Activated CD8-positive, alpha-beta memory T cell treated with anti-CD3 and anti-CD28 coated beads, Interleukin-2, amount 10 ng/mL, durations not matched to agents 7 days and 5 days (primary cell): Measurements from ENCODE around the gene SMCHD1. TPM values are rescaled to one million over a fixed set of nuclear protein-coding genes. Genes with fewer than 3 reads are reported as not detected.
"Not testable (repeated sequence)": the region's sequence is repeated elsewhere in the genome, so short reads cannot be mapped to it uniquely, and the experiment has no call there.

Experiments
- ATAC-seq: fragments of 150-1000 bp; cut with Tn5 transposase; one replicate; pipeline ENCODE4 v1.10.0; 2021; ENCODE audit warnings: moderate library complexity
- CTCF ChIA-PET: fragments of 350-600 bp; sonication (Branson Sonifier 250); formaldehyde crosslinking; loops from one replicate; lab custom pipeline; 2021; ENCODE audit warnings: antibody characterized with exemption; lab: Charles Lee
- DNase-seq: peaks from one replicate; pipeline ENCODE4 v3.0.0-alpha.2; 2020
- H3K27ac Mint-ChIP-seq: one replicate; pipeline ENCODE4 v1.8.0; 2021; ENCODE audit warnings: mild to moderate bottlenecking, mixed read lengths
- H3K27me3 Mint-ChIP-seq: one replicate; pipeline ENCODE4 v1.8.0; 2021; ENCODE audit warnings: mixed read lengths
- H3K36me3 Mint-ChIP-seq: one replicate; pipeline ENCODE4 v1.8.0; 2021; ENCODE audit warnings: mild to moderate bottlenecking, mixed read lengths
- H3K4me1 Mint-ChIP-seq: one replicate; pipeline ENCODE4 v1.8.0; 2021; ENCODE audit warnings: mixed read lengths
- H3K4me3 Mint-ChIP-seq: one replicate; pipeline ENCODE4 v1.8.0; 2021; ENCODE audit warnings: mild to moderate bottlenecking, moderate library complexity, mixed read lengths
- H3K9me3 Mint-ChIP-seq: one replicate; pipeline ENCODE4 v1.8.0; 2022; ENCODE audit warnings: low read depth, mixed read lengths
- total RNA-seq, 2 experiments: library from RNA; stranded (reverse); gene quantifications; one replicate each; pipeline ENCODE4 v1.2.3, GENCODE V29; 2021

Gene SMCHD1
- total RNA-seq, 2 experiments from 2014 or later, result 129 to 174 TPM

- DNase-seq, result no peak
- H3K36me3 Mint-ChIP-seq, result peaks cover 61% of the 10 kb centered on the region
- no peak overlapping the region for H3K27ac Mint-ChIP-seq
- no peaks in the 10 kb centered on the region for H3K27me3 Mint-ChIP-seq
- H3K4me3 Mint-ChIP-seq, result no peak overlapping the region
- CTCF ChIA-PET, result no interaction called here
- no peak for ATAC-seq
- H3K9me3 Mint-ChIP-seq, result no peaks in the 10 kb centered on the region
- peaks cover 8% of the 10 kb centered on the region for H3K4me1 Mint-ChIP-seq
Observed at GRCh38 chr18:2774669-2775068, 119.1 kb downstream of the SMCHD1 start.

- Mint-ChIP-seq H3K4me1 (peaks cover 2% of the 10 kb centered on the region), H3K9me3 (no peaks in the 10 kb centered on the region), H3K27ac (no peak overlapping the region), H3K36me3 (peaks cover 61% of the 10 kb centered on the region), H3K27me3 (no peaks in the 10 kb centered on the region), H3K4me3 (no peak overlapping the region)
- no peak for DNase-seq
- CTCF ChIA-PET, result no interaction called here
- ATAC-seq, result no peak
Observed at GRCh38 chr18:2776601-2777000, 121.1 kb downstream of the SMCHD1 start.

GRCh38 chr18:2777241-2777640, 121.7 kb downstream of the SMCHD1 start:
- Mint-ChIP-seq H3K36me3 (peaks cover 64% of the 10 kb centered on the region), H3K4me3 (no peak overlapping the region), H3K9me3 (no peaks in the 10 kb centered on the region), H3K27ac (no peak overlapping the region), H3K27me3 (no peaks in the 10 kb centered on the region), H3K4me1 (peaks cover 2% of the 10 kb centered on the region)
- CTCF ChIA-PET, result no interaction called here
- DNase-seq (no peak), ATAC-seq (no peak)

GRCh38 chr18:2780750-2781149, 125.2 kb downstream of the SMCHD1 start:
- Mint-ChIP-seq H3K4me3 (no peak overlapping the region), H3K36me3 (peaks cover 62% of the 10 kb centered on the region), H3K27me3 (no peaks in the 10 kb centered on the region), H3K9me3 (no peaks in the 10 kb centered on the region), H3K27ac (peak overlapping the region; percentile 28), H3K4me1 (no peaks in the 10 kb centered on the region)
- DNase-seq (no peak), ATAC-seq (no peak)
- CTCF ChIA-PET, result interaction anchor here (1.1 kb wide), 1 partner anchor 16 kb away, joined by 3 read pairs; no protein-coding TSS in a partner anchor

GRCh38 chr18:2787225-2787624, 131.7 kb downstream of the SMCHD1 start:
- no peak overlapping the region for H3K4me3 Mint-ChIP-seq
- ATAC-seq (no peak), DNase-seq (no peak)
- peak overlapping the region; percentile 50 for H3K27ac Mint-ChIP-seq
- CTCF ChIA-PET, result no interaction called here
- H3K36me3 Mint-ChIP-seq, result peaks cover 46% of the 10 kb centered on the region
- H3K4me1 Mint-ChIP-seq, result peaks cover 3% of the 10 kb centered on the region
- no peaks in the 10 kb centered on the region for H3K9me3 Mint-ChIP-seq
- no peaks in the 10 kb centered on the region for H3K27me3 Mint-ChIP-seq

- Mint-ChIP-seq H3K4me3 (no peak overlapping the region), H3K27ac (no peak overlapping the region), H3K9me3 (no peaks in the 10 kb centered on the region), H3K36me3 (peaks cover 44% of the 10 kb centered on the region), H3K27me3 (no peaks in the 10 kb centered on the region), H3K4me1 (no peaks in the 10 kb centered on the region)
- CTCF ChIA-PET, result no interaction called here
- ATAC-seq (no peak), DNase-seq (no peak)
Observed at GRCh38 chr18:2792395-2792794, 136.9 kb downstream of the SMCHD1 start.

DNA sequence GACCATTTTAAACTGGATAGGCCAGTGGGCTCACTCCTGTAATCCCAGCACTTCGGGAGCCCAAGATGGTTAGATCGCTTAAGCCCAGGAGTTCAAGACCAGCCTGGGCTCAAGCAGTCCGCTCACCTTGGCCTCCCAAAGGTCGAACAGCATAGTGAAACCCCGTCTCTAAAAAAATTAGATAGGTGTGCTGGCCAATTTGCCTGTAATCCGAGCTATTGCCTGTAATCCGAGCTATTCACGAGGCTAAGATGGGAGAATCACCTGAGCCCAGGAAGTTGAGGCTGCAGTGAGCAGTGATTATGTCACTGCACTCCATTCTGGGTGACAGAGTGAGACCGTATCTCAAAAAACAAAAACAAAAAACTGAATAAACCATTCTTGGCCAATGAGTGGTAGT, 138.6 kb downstream of the SMCHD1 start:
- CTCF ChIA-PET, result no interaction called here
- Mint-ChIP-seq H3K9me3 (no peaks in the 10 kb centered on the region), H3K4me1 (no peaks in the 10 kb centered on the region), H3K4me3 (no peak overlapping the region), H3K27me3 (no peaks in the 10 kb centered on the region), H3K36me3 (peaks cover 48% of the 10 kb centered on the region), H3K27ac (no peak overlapping the region)
- ATAC-seq (no peak), DNase-seq (no peak)

- H3K36me3 Mint-ChIP-seq, result peaks cover 54% of the 10 kb centered on the region
- no peaks in the 10 kb centered on the region for H3K9me3 Mint-ChIP-seq
- DNase-seq (no peak), ATAC-seq (no peak)
- H3K27me3 Mint-ChIP-seq, result no peaks in the 10 kb centered on the region
- CTCF ChIA-PET, result no interaction called here
- H3K4me1 Mint-ChIP-seq, result no peaks in the 10 kb centered on the region
- no peak overlapping the region for H3K27ac Mint-ChIP-seq
- H3K4me3 Mint-ChIP-seq, result no peak overlapping the region
Observed at GRCh38 chr18:2797951-2798350, 142.4 kb downstream of the SMCHD1 start.

DNA sequence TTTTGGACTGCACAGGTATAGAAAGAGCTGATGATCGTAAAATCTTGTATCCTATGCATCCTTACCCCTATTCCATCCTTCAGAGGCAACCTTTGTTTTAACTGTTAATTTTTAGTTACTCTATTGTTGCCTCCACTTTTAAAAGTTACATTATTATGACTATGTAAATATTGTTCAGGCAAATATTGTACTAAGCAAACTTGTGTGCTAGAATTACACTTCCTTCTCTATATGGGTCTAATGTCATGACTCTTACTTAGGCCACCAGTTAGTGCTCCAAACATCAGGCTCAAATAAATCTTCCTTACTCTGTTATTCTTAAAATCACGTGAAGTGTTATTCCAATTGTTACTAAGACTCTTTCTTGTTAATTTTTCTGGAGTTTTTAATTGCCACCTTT, 143.8 kb downstream of the SMCHD1 start:
- Mint-ChIP-seq H3K27ac (no peak overlapping the region), H3K4me3 (no peak overlapping the region), H3K9me3 (no peaks in the 10 kb centered on the region), H3K27me3 (no peaks in the 10 kb centered on the region), H3K36me3 (peaks cover 60% of the 10 kb centered on the region), H3K4me1 (no peaks in the 10 kb centered on the region)
- CTCF ChIA-PET, result no interaction called here
- DNase-seq, result no peak
- ATAC-seq, result no peak

DNA sequence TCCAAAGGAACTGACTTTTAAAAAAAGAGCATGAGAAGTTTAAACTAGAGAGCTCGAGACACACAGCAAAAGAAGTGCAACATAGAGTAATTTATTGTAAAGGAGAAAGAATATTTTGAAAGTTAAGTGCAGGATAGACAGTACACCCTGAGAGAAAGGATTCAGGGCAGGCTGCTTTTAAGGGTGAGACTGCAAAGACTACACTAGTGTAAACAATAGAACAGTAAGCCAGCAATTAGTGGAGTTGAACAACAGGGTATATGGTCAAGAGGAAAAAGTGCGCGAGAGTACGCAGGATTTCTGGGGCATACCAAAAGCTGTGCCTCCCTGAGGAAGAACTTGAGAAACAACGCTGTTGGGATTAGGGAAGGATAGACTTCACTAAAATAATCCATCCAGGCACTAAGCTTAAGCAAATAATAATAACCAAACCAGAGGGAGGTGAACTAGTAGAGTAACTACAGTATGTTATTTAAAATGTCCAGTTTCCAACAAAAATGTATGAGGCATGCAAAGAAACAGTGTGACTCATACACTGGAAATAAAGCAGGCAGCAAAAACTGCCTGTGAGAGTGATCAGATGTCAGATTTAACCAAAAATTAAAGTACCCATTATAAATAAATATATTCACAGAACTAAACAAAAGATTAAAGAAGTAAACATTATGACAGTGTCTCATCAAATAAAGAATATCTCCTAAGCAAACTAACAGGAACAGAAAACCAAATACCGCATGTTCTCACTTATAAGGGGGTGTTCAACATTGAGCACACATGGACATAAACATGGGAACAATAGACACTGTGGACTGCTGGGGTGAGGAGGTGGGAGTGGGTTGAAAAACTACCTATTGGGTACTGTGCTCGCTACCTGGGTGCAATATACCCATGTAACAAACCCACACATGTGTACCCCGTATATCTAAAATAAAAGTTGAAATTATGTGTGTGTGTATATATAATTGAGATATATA, 150.7 kb downstream of the SMCHD1 start:
- DNase-seq, result no peak
- CTCF ChIA-PET, result no interaction called here
- Mint-ChIP-seq H3K27ac (no peak overlapping the region), H3K4me1 (no peaks in the 10 kb centered on the region), H3K36me3 (peaks cover 40% of the 10 kb centered on the region), H3K9me3 (peaks cover 13% of the 10 kb centered on the region), H3K27me3 (no peaks in the 10 kb centered on the region), H3K4me3 (no peak overlapping the region)
- ATAC-seq, result no peak

- H3K27me3 Mint-ChIP-seq, ATAC-seq, H3K4me1 Mint-ChIP-seq, CTCF ChIA-PET, DNase-seq, H3K27ac Mint-ChIP-seq, H3K4me3 Mint-ChIP-seq: not testable (repeated sequence)
- Mint-ChIP-seq H3K9me3 (peaks cover 15% of the 10 kb centered on the region), H3K36me3 (peaks cover 31% of the 10 kb centered on the region)
Observed at GRCh38 chr18:2808640-2809039, 153.1 kb downstream of the SMCHD1 start.

GRCh38 chr18:2809666-2810183, 154.2 kb downstream of the SMCHD1 start:
- H3K4me1 Mint-ChIP-seq, ATAC-seq, H3K27ac Mint-ChIP-seq, H3K4me3 Mint-ChIP-seq, CTCF ChIA-PET, H3K27me3 Mint-ChIP-seq, DNase-seq: not testable (repeated sequence)
- H3K9me3 Mint-ChIP-seq, result peaks cover 19% of the 10 kb centered on the region
- peaks cover 27% of the 10 kb centered on the region for H3K36me3 Mint-ChIP-seq

GRCh38 chr18:2811416-2811815, 155.9 kb downstream of the SMCHD1 start:
- CTCF ChIA-PET, result no interaction called here
- peaks cover 2% of the 10 kb centered on the region for H3K27me3 Mint-ChIP-seq
- ATAC-seq (no peak), DNase-seq (no peak)
- H3K9me3 Mint-ChIP-seq, result peaks cover 26% of the 10 kb centered on the region
- H3K4me3 Mint-ChIP-seq, result no peak overlapping the region
- H3K27ac Mint-ChIP-seq, result no peak overlapping the region
- H3K4me1 Mint-ChIP-seq, result no peaks in the 10 kb centered on the region
- peaks cover 16% of the 10 kb centered on the region for H3K36me3 Mint-ChIP-seq

DNA sequence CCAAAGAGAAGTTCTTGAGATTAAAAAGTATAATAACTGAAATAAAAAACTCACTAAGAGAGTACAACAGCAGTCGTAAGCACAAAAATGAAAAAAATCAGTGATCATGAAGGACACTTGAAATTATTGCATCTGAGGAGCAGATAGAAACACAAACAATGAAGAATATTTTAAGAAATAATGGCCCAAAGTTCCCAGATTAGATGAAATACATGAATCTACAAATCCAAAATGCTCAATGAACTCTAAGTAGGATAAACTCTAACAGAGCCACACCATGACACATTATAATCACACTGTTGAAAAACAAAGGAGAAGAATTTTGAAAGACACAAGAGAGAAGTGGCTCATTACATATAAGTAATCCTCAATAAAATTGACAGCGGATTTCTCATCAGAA, 159.4 kb downstream of the SMCHD1 start:
- peaks cover 5% of the 10 kb centered on the region for H3K27me3 Mint-ChIP-seq
- H3K27ac Mint-ChIP-seq, result no peak overlapping the region
- ATAC-seq (no peak), DNase-seq (no peak)
- H3K9me3 Mint-ChIP-seq, result peaks cover 23% of the 10 kb centered on the region
- H3K4me3 Mint-ChIP-seq, result no peak overlapping the region
- CTCF ChIA-PET, result no interaction called here
- H3K4me1 Mint-ChIP-seq, result no peaks in the 10 kb centered on the region
- H3K36me3 Mint-ChIP-seq, result peaks cover 2% of the 10 kb centered on the region
